ENCODE results near the gene ADCY7.

ADCY7 gene

GRCh38 chr16:50251375-50252081, 14.8 kb upstream of the ADCY7 start:
- no peak for DNase-seq

GRCh38 chr16:50252082-50252611, 14.2 kb upstream of the ADCY7 start:
- no peak for DNase-seq

- DNase-seq, result no peak
These were observed 13.4 kb upstream of the ADCY7 start for GRCh38 chr16:50252874-50253513.

GRCh38 chr16:50253514-50253910, 12.8 kb upstream of the ADCY7 start:
- no peak for DNase-seq

GRCh38 chr16:50254072-50254471, 12.3 kb upstream of the ADCY7 start:
- no peak for DNase-seq

- DNase-seq, result no peak
These were observed 10.8 kb upstream of the ADCY7 start for GRCh38 chr16:50255538-50255937.

- DNase-seq, result no peak
These were observed 9.7 kb upstream of the ADCY7 start for GRCh38 chr16:50256604-50257003.

- no peak for DNase-seq
These were observed 8.5 kb upstream of the ADCY7 start for GRCh38 chr16:50257876-50258275.

- DNase-seq, result peak; percentile 61
These were observed 6.8 kb upstream of the ADCY7 start for GRCh38 chr16:50259334-50260205.

GRCh38 chr16:50260206-50261159, 5.9 kb upstream of the ADCY7 start:
- no peak for DNase-seq

GRCh38 chr16:50261160-50261706, 5.1 kb upstream of the ADCY7 start:
- no peak for DNase-seq

- DNase-seq, result peak; percentile 68
These were observed 4.6 kb upstream of the ADCY7 start for GRCh38 chr16:50261707-50262235.

- no peak for DNase-seq
These were observed 3.1 kb upstream of the ADCY7 start for GRCh38 chr16:50263060-50263909.

GRCh38 chr16:50263940-50264929, 2.1 kb upstream of the ADCY7 start:
- no peak for DNase-seq

GRCh38 chr16:50265260-50265659, 1.1 kb upstream of the ADCY7 start:
- DNase-seq, result no peak

GRCh38 chr16:50265716-50266336, 525 bp upstream of the ADCY7 start:
- no peak for DNase-seq

- DNase-seq, result no peak
These were observed 840 bp downstream of the ADCY7 start for GRCh38 chr16:50267151-50267631.

GRCh38 chr16:50267651-50268050, 1.3 kb downstream of the ADCY7 start:
- DNase-seq, result no peak

GRCh38 chr16:50268352-50268751, 2.0 kb downstream of the ADCY7 start:
- DNase-seq, result no peak

All from NCI-H1092 (cell line).